CD14-positive monocyte (primary cell): ENCODE results near the gene COL19A1. TPM values are rescaled to one million over a fixed set of nuclear protein-coding genes. Genes with fewer than 3 reads are reported as not detected.

Source experiments
- DNase-seq, 3 donors: peaks; one replicate each; pipeline ENCODE4 v3.0.0-alpha.2; 2011 to 2022
- H2AFZ ChIP-seq: 2 replicates; pipeline ENCODE4 v1.6.0; 2012; ENCODE audit warnings: mild to moderate bottlenecking, low read depth, low read length, inconsistent platforms; ENCODE audit not compliant: insufficient read depth, poor library complexity, severe bottlenecking
- H3K27ac ChIP-seq, 2 donors: 1 replicate in 1 of 2; 2 replicates in 1 of 2; pipeline ENCODE4 v1.5.1; 2012 to 2013; ENCODE audit warnings: low read length in 2 of 2, control low read depth in 1 of 2, inconsistent platforms in 1 of 2, low read depth in 1 of 2, mild to moderate bottlenecking in 1 of 2
- H3K27me3 ChIP-seq, 2 donors: one replicate each; pipeline versions ENCODE4 v1.6.0 to v1.6.1; 2011 to 2013; ENCODE audit warnings: low read length in 2 of 2; ENCODE audit not compliant: control insufficient read depth in 2 of 2, insufficient read depth in 2 of 2
- H3K36me3 ChIP-seq, 2 donors: replicated peaks in 1 of 2; 1 replicate in 1 of 2; 2 replicates in 1 of 2; pipeline versions ENCODE4 v1.5.1 to v1.6.1; 2012 to 2013; ENCODE audit warnings: low read length in 2 of 2, control low read depth in 1 of 2, inconsistent platforms in 1 of 2, mild to moderate bottlenecking in 1 of 2; ENCODE audit not compliant: insufficient read depth in 2 of 2, control insufficient read depth in 1 of 2
- H3K4me1 ChIP-seq, 2 donors: 1 replicate in 1 of 2; 2 replicates in 1 of 2; pipeline versions ENCODE4 v1.5.1 to v1.6.1; 2012 to 2013; ENCODE audit warnings: low read length in 2 of 2, control low read depth in 1 of 2, inconsistent platforms in 1 of 2, mild to moderate bottlenecking in 1 of 2, moderate library complexity in 1 of 2; ENCODE audit not compliant: insufficient read depth in 2 of 2, control insufficient read depth in 1 of 2
- H3K4me2 ChIP-seq: replicated peaks from 2 replicates; pipeline ENCODE3; 2012; ENCODE audit warnings: low read length, moderate library complexity, mild to moderate bottlenecking; ENCODE audit not compliant: poor library complexity, severe bottlenecking; ENCODE audit errors: extremely low read depth
- H3K4me3 ChIP-seq, 3 experiments: fragments of 200-600 bp in 1 of 3; sonication (generic) in 1 of 3; replicated peaks in 1 of 3; 1 replicate in 2 of 3; 2 replicates in 1 of 3; pipeline ENCODE4 v1.5.1; 2011 to 2013; ENCODE audit warnings: low read length in 3 of 3, mild to moderate bottlenecking in 3 of 3, control low read depth in 2 of 3, low read depth in 2 of 3, inconsistent platforms in 1 of 3, moderate library complexity in 1 of 3
- H3K79me2 ChIP-seq: 2 replicates; pipeline ENCODE4 v1.6.0; 2012; ENCODE audit warnings: mild to moderate bottlenecking, control low read depth, inconsistent platforms, low read length, moderate library complexity; ENCODE audit not compliant: insufficient read depth
- H3K9ac ChIP-seq: 2 replicates; pipeline ENCODE4 v1.6.0; 2017; ENCODE audit warnings: low read length, mild to moderate bottlenecking; ENCODE audit not compliant: insufficient read depth, poor library complexity, severe bottlenecking
- H3K9me3 ChIP-seq, 2 donors: replicated peaks in 1 of 2; 1 replicate in 1 of 2; 2 replicates in 1 of 2; pipeline versions ENCODE4 v1.5.1 to v1.6.1; 2012 to 2013; ENCODE audit warnings: low read length in 2 of 2, control low read depth in 1 of 2; ENCODE audit not compliant: control insufficient read depth in 1 of 2, insufficient read depth in 1 of 2
- H4K20me1 ChIP-seq: 2 replicates; pipeline ENCODE4 v1.6.0; 2012; ENCODE audit warnings: mild to moderate bottlenecking, low read length, control low read depth, moderate library complexity; ENCODE audit not compliant: insufficient read depth
- H3K27ac Mint-ChIP-seq, 7 donors: one replicate each; pipeline ENCODE4 v1.8.0; 2020; ENCODE audit warnings: mild to moderate bottlenecking in 7 of 7, mixed read lengths in 7 of 7, moderate library complexity in 6 of 7, inconsistent platforms in 2 of 7
- H3K27me3 Mint-ChIP-seq, 3 donors: one replicate each; pipeline ENCODE4 v1.8.0; 2021 to 2022; ENCODE audit warnings: low read depth in 3 of 3, mild to moderate bottlenecking in 3 of 3, mixed read lengths in 3 of 3, moderate library complexity in 3 of 3, inconsistent platforms in 1 of 3
- H3K36me3 Mint-ChIP-seq, 2 donors: one replicate each; pipeline ENCODE4 v1.8.0; 2020; ENCODE audit warnings: mixed read lengths in 2 of 2, inconsistent platforms in 1 of 2, mild to moderate bottlenecking in 1 of 2
- H3K4me1 Mint-ChIP-seq: one replicate; pipeline ENCODE4 v1.8.0; 2020; ENCODE audit warnings: mild to moderate bottlenecking, mixed read lengths
- H3K4me3 Mint-ChIP-seq, 2 donors: one replicate each; pipeline ENCODE4 v1.8.0; 2020; ENCODE audit warnings: mild to moderate bottlenecking in 2 of 2, mixed read lengths in 2 of 2, moderate library complexity in 1 of 2
- H3K9me3 Mint-ChIP-seq, 7 donors: one replicate each; pipeline ENCODE4 v1.8.0; 2020 to 2022; ENCODE audit warnings: mixed read lengths in 7 of 7, mild to moderate bottlenecking in 6 of 7, moderate library complexity in 6 of 7, inconsistent platforms in 2 of 7
- CTCF ChIP-seq: fragments of 200-600 bp; IDR thresholded peaks from one replicate; pipeline ENCODE4 v1.8.0; 2022; ENCODE audit warnings: antibody characterized with exemption, mild to moderate bottlenecking
- WGBS: methylation state at CpG from one replicate; pipeline ENCODE4 v1.1.5; 2013; ENCODE audit warnings: missing lambda C conversion rate; ENCODE audit not compliant: insufficient coverage; 5-methylcytosine and 5-hydroxymethylcytosine counted together
- intact Hi-C, 2 donors: fragments of 100-400 bp; cut with micrococcal nuclease; formaldehyde crosslinking; loops; one replicate each; pipeline versions ENCODE4 v1.15.0 to v1.15.1; 2023
- polyA plus RNA-seq, 3 donors: library from polyadenylated mRNA; depleted of rRNA in 1 of 3; unstranded in 2 of 3; stranded (reverse) in 1 of 3; fragments of 300-500 nt in 2 of 3; fragments of >200 nt in 1 of 3; fragmentation: Illumina TruSeq in 2 of 3; gene quantifications; 1 replicate in 2 of 3; 2 replicates in 1 of 3; pipeline ENCODE4 v1.2.3, GENCODE V29; 2012 to 2021

The COL19A1 gene
- polyA plus RNA-seq, 3 donors = not detected

- H3K4me2 ChIP-seq = no peak overlapping the region
- no peak overlapping the region for H3K4me3 ChIP-seq
- H3K27ac ChIP-seq = no peak overlapping the region
- H2AFZ ChIP-seq = no peak overlapping the region
- Mint-ChIP-seq H3K36me3 (no peaks in the 10 kb centered on the region), H3K27ac (no peak overlapping the region), H3K4me1 (no peaks in the 10 kb centered on the region), H3K4me3 (no peak overlapping the region), H3K9me3 (peaks cover 0 to 2% (median 0%) of the 10 kb centered on the region in 7 donors), H3K27me3 (peaks cover 3 to 14% (median 12%) of the 10 kb centered on the region in 3 donors)
- WGBS = no CpG with 5 or more reads among the region's 1 CpG
- no peak for DNase-seq
- intact Hi-C loops = no loop called here
- H3K9ac ChIP-seq = no peak overlapping the region
- no peaks in the 10 kb centered on the region for H3K4me1 ChIP-seq
- no peaks in the 10 kb centered on the region for H3K79me2 ChIP-seq
- H3K36me3 ChIP-seq = no peaks in the 10 kb centered on the region
- no peak for TF ChIP-seq CTCF
- no peaks in the 10 kb centered on the region for H4K20me1 ChIP-seq
- H3K9me3 ChIP-seq = no peaks in the 10 kb centered on the region
- H3K27me3 ChIP-seq = peaks cover 0 to 4% of the 10 kb centered on the region in 2 donors
These were observed 18.9 kb upstream of the COL19A1 start for GRCh38 chr6:69847492-69847788.

GRCh38 chr6:69848552-69848951, 17.8 kb upstream of the COL19A1 start:
- Mint-ChIP-seq H3K4me1 (no peaks in the 10 kb centered on the region), H3K27me3 (peaks cover 1 to 12% (median 8%) of the 10 kb centered on the region in 3 donors), H3K36me3 (no peaks in the 10 kb centered on the region), H3K4me3 (no peak overlapping the region), H3K27ac (no peak overlapping the region), H3K9me3 (peaks cover 0 to 3% (median 0%) of the 10 kb centered on the region in 7 donors)
- Histone ChIP-seq H3K36me3 (no peaks in the 10 kb centered on the region), H2AFZ (no peak overlapping the region), H3K9me3 (no peaks in the 10 kb centered on the region), H3K27ac (no peak overlapping the region), H4K20me1 (no peaks in the 10 kb centered on the region), H3K79me2 (no peaks in the 10 kb centered on the region), H3K4me3 (no peak overlapping the region), H3K27me3 (no peaks in the 10 kb centered on the region), H3K9ac (no peak overlapping the region), H3K4me1 (no peaks in the 10 kb centered on the region), H3K4me2 (no peak overlapping the region)
- no peak for DNase-seq
- TF ChIP-seq CTCF = no peak
- intact Hi-C loops = no loop called here
- 83% methylated on average over 1 of the region's 4 CpGs for WGBS
